GM18498 (cell line): ENCODE results near the gene COL20A1.
"Not testable (repeated sequence)": the region's sequence is repeated elsewhere in the genome, so short reads cannot be mapped to it uniquely, and the experiment has no call there.

ENCODE experiments used
- ATAC-seq: cut with Tn5 transposase; IDR thresholded peaks from one replicate; pipeline ENCODE4 v1.9.1; 2021; ENCODE audit warnings: mild to moderate bottlenecking, moderate library complexity; ENCODE audit not compliant: unreplicated experiment

The COL20A1 gene

DNA sequence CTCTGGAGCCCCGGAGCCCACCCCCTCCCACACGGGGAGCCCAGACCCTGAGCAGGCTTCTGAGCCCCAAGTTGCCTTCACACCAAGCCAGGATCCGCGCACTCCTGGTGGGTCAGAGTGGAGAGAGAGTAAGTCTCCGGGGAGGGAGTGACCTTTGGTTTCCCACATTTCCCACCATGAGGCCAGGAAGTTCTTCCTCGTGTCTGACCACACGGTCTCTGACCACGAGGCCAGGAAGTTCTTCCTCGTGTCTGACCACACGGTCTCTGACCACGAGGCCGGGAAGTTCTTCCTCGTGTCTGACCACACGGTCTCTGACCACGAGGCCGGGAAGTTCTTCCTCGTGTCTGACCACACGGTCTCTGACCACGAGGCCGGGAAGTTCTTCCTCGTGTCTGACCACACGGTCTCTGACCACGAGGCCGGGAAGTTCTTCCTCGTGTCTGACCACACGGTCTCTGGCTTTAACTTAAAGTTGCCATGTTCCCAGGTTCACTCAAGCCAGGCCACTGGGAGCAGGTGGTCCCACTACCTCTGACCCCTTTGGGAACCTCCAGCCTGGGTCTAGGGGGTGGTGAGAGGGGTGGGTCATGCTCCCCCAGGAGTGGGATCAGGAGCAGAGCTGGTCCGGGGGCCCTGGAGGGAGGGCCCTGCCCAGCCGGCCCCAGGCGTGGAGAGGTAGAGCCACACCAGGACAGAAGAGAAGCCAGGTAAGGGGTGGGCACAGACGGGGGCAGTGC is 13.1 kb downstream of the COL20A1 start:
- ATAC-seq: not testable (repeated sequence)

DNA sequence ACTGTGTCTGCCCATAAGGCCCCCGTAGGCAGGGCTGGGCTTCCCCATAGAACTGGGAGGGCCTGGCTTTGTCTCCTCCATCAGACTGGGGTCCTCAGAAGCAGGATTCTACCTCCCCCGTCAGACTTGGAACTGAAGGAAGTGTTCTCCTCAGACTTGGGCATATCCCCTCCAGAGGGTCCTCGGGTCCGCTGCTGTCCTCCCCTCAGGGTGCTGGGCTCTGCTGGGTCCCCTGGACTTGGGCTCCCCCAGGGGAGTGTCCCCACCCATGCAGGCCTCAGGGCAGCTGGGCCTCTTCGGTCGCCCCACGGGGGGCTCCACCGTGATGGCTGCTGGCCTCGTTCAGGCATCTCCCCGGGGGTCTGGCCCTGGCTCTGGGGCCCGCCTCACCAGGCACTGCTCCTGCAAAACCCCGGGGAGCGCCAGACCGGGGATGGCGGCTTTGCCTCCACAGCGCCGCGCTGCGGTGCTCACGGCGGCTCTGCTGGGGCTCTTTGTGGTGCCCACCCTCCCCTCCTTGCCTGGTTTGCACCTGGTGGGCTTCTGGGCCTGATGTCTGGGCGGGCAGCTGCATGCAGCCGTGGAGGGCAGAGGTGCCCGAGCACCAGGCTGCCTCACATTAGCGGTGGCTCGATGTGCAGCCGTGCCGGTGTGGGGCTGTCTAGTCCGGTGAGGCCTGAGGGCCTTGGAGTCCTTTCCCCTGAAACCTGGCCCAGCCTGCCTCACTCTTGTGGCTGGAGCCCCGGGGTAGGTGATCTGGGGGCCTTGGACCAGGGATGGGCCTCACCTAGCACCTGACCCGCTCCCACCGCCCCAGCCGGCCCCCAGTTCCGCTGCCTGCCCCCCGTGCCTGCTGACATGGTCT is 13.9 kb downstream of the COL20A1 start:
- ATAC-seq: no peak

DNA sequence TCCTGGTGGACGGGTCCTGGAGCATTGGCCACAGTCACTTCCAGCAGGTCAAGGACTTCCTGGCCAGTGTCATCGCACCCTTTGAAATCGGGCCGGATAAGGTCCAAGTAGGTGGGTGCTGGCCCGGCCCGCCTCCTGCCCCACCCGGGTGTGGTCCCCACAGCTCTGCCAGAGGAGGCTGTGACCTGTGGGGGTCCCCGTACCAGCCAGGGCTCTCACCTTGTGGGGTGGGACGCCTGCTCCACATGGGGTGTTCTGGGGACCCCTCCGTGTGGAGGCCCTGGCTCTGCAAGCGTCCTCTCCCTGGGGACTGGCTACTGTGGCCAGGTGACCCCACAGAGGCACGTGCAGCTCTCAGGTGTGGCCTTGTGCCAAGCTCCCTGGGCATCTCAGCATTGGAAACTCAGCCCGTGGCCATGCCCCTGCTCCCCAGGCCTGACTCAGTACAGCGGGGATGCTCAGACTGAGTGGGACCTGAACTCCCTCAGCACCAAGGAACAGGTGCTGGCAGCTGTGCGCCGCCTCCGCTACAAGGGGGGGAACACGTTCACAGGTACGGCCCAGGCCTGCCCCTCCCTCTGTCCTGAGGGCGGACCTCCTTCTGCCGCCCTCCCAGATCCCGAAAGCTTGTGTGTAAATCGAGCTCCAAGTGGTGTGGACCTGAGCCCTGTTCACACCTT is 14.7 kb downstream of the COL20A1 start:
- ATAC-seq: no peak

DNA sequence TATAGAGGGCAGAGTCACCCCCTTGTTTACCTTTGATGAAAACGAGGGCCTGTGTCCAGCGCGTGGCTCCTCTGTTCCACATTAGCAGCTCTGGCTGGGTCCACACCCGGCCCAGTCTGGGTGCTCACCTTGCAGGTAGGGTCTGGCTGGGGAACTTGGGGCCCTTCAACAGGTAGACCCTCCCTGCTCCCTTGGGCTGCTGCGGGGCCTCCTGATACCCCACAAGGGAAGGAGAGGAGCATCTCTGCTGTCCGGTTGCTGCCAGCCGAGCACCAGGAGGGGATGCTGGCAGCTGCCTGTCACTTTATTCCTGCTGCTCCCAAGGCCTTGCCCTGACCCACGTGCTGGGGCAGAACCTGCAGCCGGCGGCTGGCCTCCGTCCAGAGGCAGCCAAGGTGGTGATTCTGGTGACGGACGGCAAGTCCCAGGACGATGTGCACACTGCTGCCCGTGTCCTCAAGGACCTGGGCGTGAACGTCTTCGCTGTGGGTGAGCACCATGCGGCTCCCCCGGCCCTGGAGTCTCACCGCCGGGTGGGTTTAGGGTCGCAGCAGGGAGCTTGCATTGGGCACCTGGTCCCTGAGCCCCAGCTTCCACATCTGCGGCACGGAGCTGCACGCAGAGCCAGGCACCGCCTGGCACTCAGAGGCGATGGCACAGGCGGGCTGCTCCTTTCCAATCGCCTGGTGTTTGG is 15.4 kb downstream of the COL20A1 start:
- ATAC-seq: no peak

DNA sequence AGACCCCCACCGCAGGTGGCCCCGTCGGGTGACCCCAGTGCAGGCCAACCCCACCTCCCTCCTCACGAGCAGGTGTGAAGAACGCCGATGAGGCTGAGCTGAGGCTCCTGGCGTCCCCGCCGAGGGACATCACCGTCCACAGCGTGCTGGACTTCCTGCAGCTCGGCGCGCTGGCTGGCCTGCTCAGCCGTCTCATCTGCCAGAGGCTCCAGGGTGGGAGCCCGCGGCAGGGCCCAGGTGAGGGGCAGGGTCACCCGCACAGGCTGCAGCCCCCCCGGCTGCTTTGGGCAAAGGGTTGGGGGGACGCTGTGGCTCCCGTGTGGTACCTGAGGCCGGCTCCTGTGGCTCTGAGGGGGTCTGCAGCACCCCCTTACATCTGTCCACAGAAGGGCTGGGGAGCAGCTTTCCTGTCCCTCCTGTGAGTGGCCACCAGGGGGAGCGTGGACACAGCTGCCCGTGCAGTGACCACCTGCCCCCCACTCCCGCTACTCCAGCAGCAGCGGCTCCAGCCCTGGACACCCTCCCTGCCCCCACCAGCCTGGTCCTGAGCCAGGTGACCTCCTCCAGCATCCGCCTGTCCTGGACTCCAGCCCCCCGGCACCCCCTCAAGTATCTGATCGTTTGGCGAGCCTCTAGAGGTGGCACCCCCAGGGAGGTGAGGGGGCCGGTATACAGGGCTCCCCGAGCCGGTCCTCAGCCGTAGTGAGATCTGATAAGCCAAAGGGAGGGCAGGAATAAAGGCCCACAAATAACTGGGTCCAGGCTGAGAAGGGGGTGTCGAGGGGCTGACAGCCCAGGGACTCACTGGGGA is 16.5 kb downstream of the COL20A1 start:
- ATAC-seq: no peak

DNA sequence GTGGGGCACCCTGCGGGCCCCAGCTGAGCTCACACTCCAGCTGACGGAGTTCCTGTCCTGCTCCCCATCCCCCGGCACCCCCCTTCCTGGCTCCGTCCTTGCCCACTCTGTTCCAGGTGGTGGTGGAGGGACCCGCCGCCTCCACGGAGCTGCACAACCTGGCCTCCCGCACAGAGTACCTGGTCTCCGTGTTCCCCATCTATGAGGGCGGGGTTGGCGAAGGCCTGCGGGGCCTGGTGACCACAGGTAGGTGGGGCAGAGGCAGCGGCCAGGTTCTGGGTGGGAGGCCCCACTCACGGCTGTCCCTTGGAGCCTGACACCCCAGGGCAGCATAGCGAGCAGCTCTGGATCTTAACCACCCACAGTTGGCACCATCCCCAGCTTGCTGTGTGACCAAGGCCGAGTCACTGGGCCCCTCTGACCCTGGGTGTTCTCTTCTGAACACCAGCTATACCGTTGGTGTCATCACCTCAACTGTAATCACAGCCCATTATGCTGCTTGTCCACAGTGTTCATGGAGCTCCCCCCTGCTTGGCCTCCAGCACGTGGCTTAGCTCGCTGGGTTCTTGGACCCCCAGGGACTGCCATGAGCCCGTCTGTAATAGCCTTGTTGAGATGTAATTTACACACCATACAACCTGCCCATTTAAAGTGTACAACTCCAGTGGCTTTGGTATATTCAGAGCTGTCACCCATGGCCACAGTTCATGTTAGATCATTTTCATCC is 17.4 kb downstream of the COL20A1 start:
- ATAC-seq: no peak

DNA sequence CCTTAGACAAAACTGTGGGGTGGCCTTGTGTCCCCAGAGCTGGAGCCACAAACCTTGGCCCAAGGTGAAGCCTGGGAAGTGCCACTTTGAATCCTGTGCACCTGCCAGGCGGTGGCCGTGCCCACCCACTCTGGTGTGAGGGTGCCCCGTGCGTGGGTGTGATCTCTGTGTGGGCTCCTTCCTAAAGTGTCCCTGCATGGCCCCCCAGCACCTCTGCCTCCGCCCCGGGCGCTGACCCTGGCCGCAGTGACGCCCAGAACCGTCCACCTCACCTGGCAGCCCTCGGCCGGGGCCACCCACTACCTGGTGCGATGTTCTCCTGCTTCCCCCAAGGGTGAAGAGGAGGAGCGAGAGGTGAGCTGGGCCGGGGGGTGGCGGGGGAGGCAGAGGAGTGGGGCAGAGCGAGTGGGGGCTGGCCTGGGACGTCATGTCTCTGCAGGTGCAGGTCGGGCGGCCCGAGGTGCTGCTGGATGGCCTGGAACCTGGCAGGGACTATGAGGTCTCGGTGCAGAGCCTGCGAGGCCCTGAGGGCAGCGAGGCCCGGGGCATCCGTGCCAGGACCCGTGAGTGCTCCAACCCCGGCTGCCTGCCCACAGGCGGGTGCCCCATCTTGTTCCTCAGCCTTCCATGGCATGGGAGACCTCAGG is 18.3 kb downstream of the COL20A1 start:
- no peak for ATAC-seq

DNA sequence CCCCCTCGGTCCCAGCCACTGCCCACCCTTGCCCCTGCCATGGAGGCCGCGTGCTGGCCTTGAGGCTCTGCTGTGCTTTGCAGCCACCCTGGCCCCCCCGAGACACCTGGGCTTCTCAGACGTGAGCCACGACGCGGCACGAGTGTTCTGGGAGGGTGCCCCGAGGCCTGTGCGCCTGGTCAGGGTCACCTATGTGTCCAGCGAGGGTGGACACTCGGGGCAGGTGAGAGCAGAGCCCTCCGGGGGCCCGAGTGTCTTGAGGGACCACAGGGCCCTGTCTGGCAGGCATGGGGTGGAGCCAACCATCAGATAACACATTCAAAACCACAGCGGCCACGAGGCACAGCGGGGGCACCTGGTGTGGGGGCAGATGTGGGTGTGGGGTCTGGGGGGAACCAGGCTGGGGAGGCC is 18.9 kb downstream of the COL20A1 start:
- ATAC-seq: no peak

DNA sequence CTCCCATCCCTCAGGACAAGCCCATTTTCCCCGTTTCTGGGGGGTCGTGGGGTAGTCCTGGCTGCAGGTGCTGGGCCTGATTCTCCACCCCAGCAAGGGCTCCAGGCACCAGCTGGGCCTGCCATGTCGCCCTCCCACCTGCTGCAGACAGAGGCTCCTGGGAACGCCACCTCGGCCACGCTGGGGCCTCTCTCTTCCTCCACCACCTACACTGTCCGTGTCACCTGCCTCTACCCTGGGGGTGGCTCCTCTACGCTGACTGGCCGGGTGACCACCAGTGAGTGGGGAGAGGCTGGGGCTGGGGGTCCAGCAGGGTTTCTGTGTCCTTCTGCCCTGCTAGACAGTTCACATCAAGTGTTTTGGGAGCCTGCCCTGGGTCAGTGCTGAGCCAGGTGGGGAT is 19.3 kb downstream of the COL20A1 start:
- no peak for ATAC-seq

DNA sequence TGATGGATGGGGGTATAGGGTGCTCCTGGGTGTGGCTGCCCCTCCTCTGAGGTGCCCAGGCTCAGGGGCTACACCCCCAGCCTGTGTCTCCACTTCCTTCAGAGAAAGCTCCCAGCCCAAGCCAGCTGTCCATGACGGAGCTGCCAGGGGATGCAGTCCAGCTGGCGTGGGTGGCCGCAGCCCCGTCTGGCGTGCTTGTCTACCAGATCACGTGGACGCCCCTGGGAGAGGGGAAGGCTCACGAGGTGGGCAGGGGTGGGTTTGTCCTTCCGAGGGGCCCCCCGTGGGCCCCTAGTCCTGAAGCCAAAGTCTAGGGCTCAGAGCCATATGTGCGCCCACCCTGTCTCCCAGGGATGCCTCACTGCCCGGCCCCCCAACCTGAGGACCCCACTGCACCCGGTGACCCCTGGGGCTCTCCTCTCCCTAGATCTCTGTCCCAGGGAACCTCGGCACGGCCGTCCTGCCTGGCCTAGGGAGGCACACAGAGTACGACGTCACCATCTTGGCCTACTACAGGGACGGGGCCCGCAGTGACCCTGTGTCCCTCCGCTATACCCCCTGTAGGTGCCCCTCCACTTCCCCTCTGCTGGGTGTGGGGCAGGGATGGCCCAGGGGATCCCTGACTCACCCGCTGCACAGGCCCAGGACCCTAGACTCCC is 19.8 kb downstream of the COL20A1 start:
- ATAC-seq: no peak

DNA sequence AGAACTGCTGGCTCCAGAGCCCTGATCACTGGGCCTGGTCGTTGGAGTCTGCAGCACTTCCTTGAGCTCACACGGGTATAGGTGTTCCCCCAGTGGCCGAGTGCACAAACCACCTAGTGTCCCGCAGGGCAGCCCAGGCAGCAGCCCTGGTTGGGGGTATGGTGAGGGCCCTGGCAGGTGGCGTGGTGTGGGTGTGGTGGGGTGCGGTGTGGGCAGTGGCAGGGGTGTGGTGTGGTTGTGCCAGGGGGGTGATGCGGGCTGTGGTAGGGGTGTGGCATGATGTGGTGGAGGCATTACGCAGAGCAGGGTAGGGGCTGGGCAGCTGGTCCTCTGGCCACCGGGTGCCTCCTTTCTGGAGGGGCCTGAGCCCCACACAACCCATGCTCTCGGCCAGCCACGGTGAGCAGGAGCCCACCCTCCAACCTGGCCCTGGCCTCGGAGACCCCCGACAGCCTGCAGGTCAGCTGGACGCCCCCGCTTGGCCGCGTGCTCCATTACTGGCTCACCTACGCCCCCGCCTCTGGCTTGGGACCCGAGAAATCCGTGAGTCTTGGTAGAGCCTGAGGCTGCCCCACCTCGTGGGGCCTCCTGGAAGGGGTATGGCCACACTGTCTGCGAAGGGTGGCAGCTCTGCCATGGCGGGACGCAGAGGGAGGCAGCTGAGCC is 20.5 kb downstream of the COL20A1 start:
- no peak for ATAC-seq

DNA sequence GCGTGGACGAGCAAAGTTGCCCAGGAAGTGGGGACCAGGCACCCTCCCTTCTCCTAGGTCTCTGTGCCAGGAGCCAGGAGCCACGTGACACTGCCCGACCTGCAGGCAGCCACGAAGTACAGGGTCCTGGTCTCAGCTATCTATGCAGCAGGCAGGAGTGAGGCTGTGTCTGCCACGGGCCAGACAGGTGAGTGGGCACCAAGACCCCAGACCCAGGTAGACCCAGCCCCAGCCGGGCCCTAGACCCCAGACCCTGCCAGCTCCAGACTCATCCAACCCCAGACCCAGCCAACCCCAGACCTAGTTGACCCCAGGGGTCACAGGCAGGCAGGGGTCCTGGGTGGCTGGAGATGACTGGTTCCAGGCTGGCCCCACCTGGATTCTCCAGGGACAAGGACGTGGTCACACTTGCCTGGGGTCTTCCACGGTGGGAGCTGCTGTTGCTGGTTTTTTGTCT is 21.1 kb downstream of the COL20A1 start:
- no peak for ATAC-seq

DNA sequence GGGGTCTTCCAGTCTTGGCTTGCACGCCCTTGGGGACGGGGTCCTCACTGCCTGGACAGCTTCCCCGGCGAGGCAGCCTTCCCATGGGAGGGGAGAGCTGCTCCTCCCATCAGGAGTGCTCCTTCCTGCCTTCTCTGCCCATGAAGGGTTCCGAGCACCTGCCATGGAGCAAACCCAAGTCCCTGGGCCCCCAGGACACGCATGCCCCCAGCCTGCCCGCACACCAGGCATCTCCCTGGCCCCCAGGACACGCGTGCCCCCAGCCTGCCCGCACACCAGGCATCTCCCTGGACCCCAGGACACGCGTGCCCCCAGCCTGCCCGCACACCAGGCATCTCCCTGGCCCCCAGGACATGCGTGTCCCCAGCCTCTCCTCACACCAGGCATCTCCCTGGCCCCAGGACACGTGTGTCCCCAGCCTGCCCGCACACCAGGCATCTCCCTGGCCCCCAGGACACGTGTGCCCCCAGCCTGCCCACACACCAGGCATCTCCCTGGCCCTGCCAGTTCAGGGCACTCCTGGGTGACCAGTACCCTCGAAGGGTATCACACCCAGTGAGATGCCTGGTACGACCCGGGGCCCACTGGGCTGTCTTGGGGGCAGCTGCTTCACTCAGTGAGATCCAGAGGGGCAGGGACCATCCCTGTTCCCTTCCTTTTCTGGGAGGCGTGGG is 21.7 kb downstream of the COL20A1 start:
- ATAC-seq: no peak

DNA sequence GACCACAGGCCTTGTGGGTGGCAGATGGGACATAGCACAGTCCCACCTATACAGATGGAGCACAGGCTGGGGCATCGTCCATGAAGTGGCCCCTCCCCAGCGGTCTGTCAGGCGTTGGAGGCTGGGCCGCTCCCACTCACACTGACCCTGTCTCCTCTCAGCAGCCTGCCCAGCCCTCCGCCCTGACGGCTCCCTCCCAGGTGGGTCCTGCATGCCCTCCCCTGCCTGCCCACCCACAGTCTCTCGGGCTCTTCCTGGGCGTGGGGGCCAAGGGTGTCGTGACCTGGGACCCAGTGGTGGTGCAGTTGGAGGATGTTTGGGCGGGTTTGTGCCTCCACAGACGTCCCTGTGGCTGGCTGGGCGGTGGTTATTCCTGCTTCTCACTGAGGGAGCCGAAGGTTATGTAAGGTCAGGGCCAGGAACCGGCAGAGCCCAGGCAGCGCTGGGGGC is 22.3 kb downstream of the COL20A1 start:
- no peak for ATAC-seq

DNA sequence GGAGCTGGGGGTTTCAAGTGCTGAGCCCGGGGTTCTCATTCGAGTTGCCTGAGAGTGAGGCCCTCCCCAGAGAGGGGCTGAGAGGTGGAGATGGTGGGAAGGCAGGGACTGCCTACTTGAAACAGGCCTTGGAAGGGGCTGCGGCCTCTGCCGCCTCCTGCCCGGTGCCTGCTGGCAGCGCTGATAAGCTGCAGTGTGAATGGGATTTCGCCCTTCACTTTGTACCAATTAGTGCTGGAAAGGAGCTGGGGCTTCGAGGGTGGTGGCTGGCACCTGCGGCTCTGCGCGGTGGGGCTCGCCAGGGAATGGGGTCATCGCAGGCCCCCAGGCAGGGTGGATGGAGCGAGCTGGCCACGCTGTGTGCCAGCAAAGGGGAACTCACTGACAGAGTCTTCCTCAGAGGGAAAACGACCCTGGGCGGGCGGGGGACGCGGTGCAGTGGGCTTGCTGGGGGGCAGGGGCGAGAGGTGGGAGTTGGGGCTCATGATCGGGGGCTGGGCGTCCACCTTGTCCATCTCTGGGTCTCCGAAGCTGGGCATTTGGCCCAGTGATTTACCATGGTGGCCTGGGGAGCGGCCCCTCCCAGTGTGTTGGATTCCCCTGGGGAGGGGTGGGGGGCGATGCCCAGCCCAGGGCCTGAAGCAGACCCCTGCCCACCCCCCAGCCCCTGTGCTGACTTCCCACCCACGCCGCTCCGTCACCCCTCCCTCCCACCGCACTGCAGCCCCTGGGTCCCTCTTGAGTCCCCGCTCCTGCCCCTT is 22.9 kb downstream of the COL20A1 start:
- ATAC-seq: no peak

DNA sequence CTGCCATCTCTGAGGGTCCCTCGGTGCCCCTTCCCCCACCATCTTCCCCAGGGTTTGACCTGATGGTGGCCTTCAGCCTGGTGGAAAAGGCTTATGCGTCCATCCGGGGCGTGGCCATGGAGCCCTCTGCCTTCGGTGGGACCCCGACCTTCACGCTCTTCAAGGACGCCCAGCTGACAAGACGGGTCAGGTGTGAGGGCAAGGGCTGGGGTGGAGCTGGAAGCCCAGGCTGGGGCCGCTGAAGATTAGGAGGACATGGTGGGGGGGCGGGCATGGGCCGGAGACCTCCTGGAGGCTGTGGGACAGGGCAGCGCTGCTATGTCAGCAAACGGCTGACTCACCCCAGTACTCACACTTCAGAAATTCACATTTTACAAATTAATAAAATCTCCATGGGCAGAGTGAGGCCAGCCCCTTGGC is 23.5 kb downstream of the COL20A1 start:
- ATAC-seq: no peak

DNA sequence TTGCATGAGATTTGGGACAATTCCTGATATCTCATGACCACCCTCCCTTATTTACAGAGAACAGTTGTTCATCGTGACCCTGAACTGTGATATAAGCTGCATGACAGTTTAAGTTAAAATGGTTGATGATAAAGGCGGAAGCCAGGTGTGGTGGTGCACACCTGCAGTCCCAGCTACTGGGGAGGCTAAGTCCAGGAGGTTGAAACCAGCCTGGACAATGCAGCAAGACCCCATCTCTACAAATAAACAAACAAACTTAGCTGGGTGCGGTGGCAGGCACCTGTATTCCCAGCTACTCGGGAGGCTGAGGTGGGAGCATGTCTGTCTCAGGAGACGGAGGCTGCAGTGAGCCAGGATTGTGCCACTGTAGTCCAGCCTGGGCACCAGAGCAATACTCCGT is 24.1 kb downstream of the COL20A1 start:
- no peak for ATAC-seq
